Stimulated activated naive B cell treated with anti-CD40 and anti-IgM and Interleukin-4, amounts not matched to agents 10 μg/mL and 1 μg/mL and 100 μg/mL, for 72 hours (primary cell): ENCODE data around the gene PLA2G7.
A peak's percentile ranks its signal among the peaks of the same experiment; 100 is the strongest.

Experiments
- ATAC-seq, 2 donors: fragments of 150-1000 bp; cut with Tn5 transposase; replicated peaks; 2 replicates each; pipeline ENCODE4 v1.10.0; 2021; ENCODE audit warnings: moderate library complexity in 1 of 2
- DNase-seq: peaks from one replicate; pipeline ENCODE4 v3.0.0; 2021
- H3K27ac Mint-ChIP-seq: one replicate; pipeline ENCODE4 v1.8.0; 2022; ENCODE audit warnings: mild to moderate bottlenecking, mixed read lengths
- H3K27me3 Mint-ChIP-seq, 2 donors: one replicate each; pipeline ENCODE4 v1.8.0; 2022; ENCODE audit warnings: mixed read lengths in 2 of 2
- H3K36me3 Mint-ChIP-seq, 2 donors: one replicate each; pipeline ENCODE4 v1.8.0; 2022; ENCODE audit warnings: mixed read lengths in 2 of 2, mild to moderate bottlenecking in 1 of 2
- H3K4me1 Mint-ChIP-seq, 2 donors: one replicate each; pipeline ENCODE4 v1.8.0; 2022; ENCODE audit warnings: mixed read lengths in 2 of 2, mild to moderate bottlenecking in 1 of 2
- H3K4me3 Mint-ChIP-seq, 2 donors: one replicate each; pipeline ENCODE4 v1.8.0; 2022; ENCODE audit warnings: mild to moderate bottlenecking in 2 of 2, mixed read lengths in 2 of 2, moderate library complexity in 1 of 2
- H3K9me3 Mint-ChIP-seq, 2 donors: one replicate each; pipeline ENCODE4 v1.8.0; 2022; ENCODE audit warnings: mixed read lengths in 2 of 2, mild to moderate bottlenecking in 1 of 2

Gene PLA2G7

DNA sequence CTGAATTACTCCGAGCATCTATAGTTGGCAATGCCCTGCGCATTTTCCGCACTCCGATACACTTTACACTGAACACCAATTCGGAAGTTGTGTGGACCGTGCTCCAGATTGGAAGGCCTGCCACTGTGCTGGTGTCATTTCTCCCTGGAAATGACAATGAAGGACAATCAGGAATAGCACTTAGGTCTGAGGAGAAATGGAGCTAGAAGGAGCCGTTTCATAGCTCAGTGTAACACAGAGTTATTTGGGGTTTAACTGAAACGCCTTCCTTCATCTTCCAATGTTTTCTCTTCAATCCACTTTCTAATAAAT is 501 bp upstream of the PLA2G7 start:
- DNase-seq, result no peak
- peaks cover 5 to 9% of the 10 kb centered on the region in 2 donors for H3K4me1 Mint-ChIP-seq
- peaks cover 61 to 71% of the 10 kb centered on the region in 2 donors for H3K27me3 Mint-ChIP-seq
- no peak overlapping the region for H3K4me3 Mint-ChIP-seq
- no peak for ATAC-seq
- H3K9me3 Mint-ChIP-seq, result no peaks in the 10 kb centered on the region
- H3K27ac Mint-ChIP-seq, result no peak overlapping the region
- H3K36me3 Mint-ChIP-seq, result no peaks in the 10 kb centered on the region

DNA sequence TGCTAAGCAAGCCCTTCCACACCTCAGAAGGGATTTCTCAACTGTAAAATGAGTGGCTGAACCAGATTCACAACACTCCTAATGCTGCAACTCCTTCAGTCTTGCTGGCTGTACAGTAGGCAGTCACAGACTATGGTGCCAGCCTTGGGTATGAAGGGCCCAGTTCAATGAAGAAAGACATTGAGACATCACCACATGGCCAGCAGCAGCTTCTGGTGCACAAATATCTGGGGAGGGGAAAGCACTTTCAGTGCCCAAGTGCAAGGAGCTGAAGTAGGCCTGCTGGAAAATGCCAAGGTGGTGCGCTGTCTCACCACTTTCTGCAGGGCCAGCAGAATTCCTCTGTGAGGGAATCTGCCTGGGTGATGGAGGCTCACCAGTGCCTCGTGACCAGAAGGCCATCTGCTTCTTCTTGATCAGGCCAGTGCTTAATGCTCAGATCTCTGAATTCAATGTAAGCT is 1.8 kb downstream of the PLA2G7 start:
- no peak for DNase-seq
- H3K27me3 Mint-ChIP-seq, result peaks cover 59 to 66% of the 10 kb centered on the region in 2 donors
- peaks cover 5 to 9% of the 10 kb centered on the region in 2 donors for H3K4me1 Mint-ChIP-seq
- H3K27ac Mint-ChIP-seq, result no peak overlapping the region
- H3K9me3 Mint-ChIP-seq, result no peaks in the 10 kb centered on the region
- no peak for ATAC-seq
- no peaks in the 10 kb centered on the region for H3K36me3 Mint-ChIP-seq
- H3K4me3 Mint-ChIP-seq, result no peak overlapping the region

DNA sequence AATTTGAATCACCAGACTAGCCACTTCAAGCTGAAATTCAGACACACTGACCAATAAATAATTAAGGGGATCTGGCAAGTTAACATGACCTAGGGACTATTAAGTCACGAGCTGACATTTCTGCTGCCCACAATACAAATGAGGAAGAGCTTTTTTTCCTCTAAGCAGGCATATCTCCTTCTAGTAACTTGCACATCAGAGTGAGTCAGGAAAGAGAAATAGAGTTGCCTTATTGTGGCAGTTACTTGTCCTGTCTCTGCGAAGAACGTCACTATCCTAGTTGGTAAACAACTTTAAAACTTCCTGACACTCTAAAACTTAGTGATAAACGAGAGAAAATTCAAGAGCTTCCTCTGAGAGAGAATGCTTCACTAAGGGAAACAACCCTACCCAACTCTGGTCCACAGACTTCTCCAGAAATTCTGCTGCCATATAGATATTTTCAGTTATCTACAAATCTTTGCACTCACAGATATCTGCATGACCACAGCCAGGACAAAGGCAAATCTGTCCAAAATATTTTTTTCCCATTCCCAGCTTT is 4.2 kb downstream of the PLA2G7 start:
- H3K27ac Mint-ChIP-seq, result no peak overlapping the region
- DNase-seq (no peak), ATAC-seq (no peak)

DNA sequence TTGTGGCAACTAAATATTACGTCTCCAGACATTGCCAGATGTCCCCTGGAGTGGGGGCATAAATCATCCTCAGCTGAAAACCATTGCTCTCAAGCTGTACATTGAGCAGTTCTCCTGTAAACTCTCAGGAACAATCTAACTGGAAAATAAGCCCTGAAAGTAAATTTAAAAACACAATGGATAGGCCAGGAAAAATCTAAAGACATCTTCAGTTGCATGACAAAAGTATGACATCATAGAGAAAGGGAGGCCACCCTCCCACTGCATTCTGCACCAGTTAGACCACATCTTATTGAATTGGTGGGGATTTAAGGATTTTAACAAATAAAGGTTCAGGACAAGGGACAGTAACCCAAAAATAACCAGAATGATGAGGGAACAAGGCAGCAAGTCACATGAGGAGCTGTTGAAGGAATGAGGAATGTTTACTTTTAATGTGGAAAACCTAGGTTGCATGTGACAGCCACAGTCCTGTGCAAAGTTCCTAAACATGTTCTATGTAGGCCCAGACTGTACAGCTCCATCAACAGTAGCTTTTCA is 5.3 kb downstream of the PLA2G7 start:
- ATAC-seq (no peak), DNase-seq (no peak)
- Mint-ChIP-seq H3K4me1 (peaks cover 3 to 9% of the 10 kb centered on the region in 2 donors), H3K36me3 (no peaks in the 10 kb centered on the region), H3K9me3 (no peaks in the 10 kb centered on the region), H3K4me3 (no peak overlapping the region), H3K27me3 (peaks cover 44 to 47% of the 10 kb centered on the region in 2 donors), H3K27ac (no peak overlapping the region)

More for the DNA sequence above, 4.2 kb downstream of the PLA2G7 start:
- Mint-ChIP-seq H3K27me3 (peaks cover 49 to 54% of the 10 kb centered on the region in 2 donors), H3K4me1 (peaks cover 5 to 9% of the 10 kb centered on the region in 2 donors), H3K36me3 (no peaks in the 10 kb centered on the region), H3K9me3 (no peaks in the 10 kb centered on the region), H3K4me3 (no peak overlapping the region)

DNA sequence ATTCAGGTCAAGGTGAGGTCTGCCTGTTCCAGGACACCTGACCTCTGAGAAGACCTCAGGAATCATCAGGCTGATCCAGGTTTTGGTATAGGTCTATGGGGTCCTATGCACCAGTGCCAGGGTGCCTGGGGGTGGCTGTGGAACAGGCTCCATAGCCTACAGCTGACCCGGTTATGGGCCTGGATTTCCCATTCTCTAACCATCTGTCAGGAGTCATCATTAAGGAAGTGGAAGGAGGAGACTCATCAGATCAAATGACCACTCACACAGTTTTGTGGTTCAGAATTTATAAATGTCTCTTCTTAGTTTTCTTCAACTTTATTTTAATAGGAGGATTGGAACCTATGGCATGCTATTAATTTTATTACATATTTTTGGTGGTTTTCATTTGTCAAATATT is 14.8 kb downstream of the PLA2G7 start:
- H3K4me1 Mint-ChIP-seq, result peaks cover 0 to 2% of the 10 kb centered on the region in 2 donors
- no peaks in the 10 kb centered on the region for H3K9me3 Mint-ChIP-seq
- ATAC-seq, result no peak
- H3K27ac Mint-ChIP-seq, result no peak overlapping the region
- no peak overlapping the region for H3K4me3 Mint-ChIP-seq
- no peak for DNase-seq
- peaks cover 14 to 34% of the 10 kb centered on the region in 2 donors for H3K27me3 Mint-ChIP-seq
- no peaks in the 10 kb centered on the region for H3K36me3 Mint-ChIP-seq

DNA sequence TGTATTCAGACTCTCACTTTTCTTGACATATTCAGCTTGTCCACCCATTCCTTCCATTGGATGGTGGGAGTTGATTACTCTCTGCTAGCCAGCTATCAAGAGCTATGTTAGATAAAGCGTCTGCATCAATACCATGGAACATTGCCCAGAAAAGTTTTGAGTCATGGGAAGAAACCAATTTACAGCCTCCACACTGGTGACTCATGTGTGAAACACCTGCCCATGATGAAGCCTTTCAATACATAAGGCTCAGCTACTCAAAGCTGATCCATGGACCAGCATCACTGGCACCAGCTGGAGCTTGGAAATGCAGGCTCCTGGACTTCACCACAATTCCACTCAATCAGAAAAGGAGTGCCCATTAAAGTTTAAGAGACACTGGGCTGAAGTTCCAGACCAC is 16.1 kb downstream of the PLA2G7 start:
- H3K27ac Mint-ChIP-seq, result no peak overlapping the region
- H3K27me3 Mint-ChIP-seq, result peaks cover 7 to 24% of the 10 kb centered on the region in 2 donors
- H3K4me3 Mint-ChIP-seq, result no peak overlapping the region
- no peak for ATAC-seq
- no peaks in the 10 kb centered on the region for H3K9me3 Mint-ChIP-seq
- DNase-seq, result no peak
- peaks cover 0 to 2% of the 10 kb centered on the region in 2 donors for H3K4me1 Mint-ChIP-seq
- H3K36me3 Mint-ChIP-seq, result no peaks in the 10 kb centered on the region

DNA sequence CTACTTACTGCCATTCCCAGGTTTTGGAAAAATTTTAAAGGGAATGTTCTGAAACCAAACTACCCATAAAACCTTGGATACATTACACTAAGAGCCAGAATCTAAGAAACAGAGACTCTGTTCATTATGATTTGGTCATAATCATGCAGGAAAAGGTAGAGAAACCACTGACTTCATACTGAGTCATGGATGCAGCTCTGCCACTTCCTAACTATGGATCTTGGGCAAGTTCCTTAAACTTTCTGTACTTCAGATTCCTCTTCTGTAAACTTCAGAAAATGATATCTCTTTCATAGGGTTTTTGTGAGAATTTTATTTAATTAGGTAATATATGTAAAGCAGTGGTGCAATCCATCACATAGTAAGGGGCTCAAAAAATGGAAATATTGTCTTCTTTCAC is 20.0 kb downstream of the PLA2G7 start:
- peaks cover 0 to 18% of the 10 kb centered on the region in 2 donors for H3K27me3 Mint-ChIP-seq
- ATAC-seq (no peak), DNase-seq (no peak)
- no peaks in the 10 kb centered on the region for H3K9me3 Mint-ChIP-seq
- no peaks in the 10 kb centered on the region for H3K36me3 Mint-ChIP-seq
- H3K27ac Mint-ChIP-seq, result no peak overlapping the region
- peaks cover 0 to 2% of the 10 kb centered on the region in 2 donors for H3K4me1 Mint-ChIP-seq
- H3K4me3 Mint-ChIP-seq, result no peak overlapping the region

DNA sequence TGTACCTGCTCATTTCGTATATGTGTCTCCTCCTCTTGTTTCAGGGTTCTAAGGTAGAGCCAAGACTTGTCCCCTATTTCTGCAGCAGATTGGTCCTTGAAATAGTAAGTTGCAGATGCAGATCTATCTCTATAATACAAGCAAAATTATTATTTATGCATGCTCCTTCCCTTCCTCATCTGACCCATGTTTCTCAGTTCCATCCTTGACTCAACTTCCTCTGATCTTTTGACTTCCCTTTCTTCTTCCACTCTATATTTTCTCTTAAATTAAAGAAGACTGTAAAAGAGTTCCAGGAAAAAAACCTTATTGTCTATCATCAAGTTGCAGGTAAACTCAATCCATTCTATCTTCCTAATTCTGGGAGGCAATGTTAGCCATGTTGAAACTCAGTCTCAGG is 23.7 kb downstream of the PLA2G7 start:
- Mint-ChIP-seq H3K9me3 (no peaks in the 10 kb centered on the region), H3K27ac (no peak overlapping the region), H3K4me3 (no peak overlapping the region), H3K4me1 (no peaks in the 10 kb centered on the region), H3K36me3 (no peaks in the 10 kb centered on the region), H3K27me3 (peaks cover 0 to under 1% of the 10 kb centered on the region in 2 donors)
- DNase-seq (no peak), ATAC-seq (no peak)

DNA sequence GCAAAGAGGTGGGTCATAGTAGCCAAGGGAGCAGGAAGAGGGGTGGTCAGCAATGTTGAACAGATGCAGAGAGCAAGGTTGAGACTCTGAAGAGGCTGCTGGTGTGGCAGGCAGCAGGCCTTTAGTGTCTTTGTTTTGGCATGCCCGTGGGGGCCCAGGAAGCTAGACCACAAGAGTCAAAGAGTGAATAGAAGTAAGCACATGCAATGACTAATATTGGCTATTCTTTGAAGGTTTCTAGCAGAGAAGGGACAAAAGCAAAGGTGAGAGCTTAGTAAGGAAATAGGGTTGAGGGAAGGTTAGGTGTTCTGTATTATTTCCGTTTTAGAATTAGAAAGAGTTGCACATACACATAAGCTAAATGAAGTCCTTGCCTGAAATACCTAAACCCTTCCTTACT is 28.7 kb downstream of the PLA2G7 start:
- DNase-seq, result no peak
- Mint-ChIP-seq H3K4me3 (no peak overlapping the region), H3K36me3 (no peaks in the 10 kb centered on the region), H3K27ac (no peak overlapping the region), H3K4me1 (no peaks in the 10 kb centered on the region), H3K27me3 (peaks cover 5 to 13% of the 10 kb centered on the region in 2 donors), H3K9me3 (no peaks in the 10 kb centered on the region)
- ATAC-seq, result no peak

DNA sequence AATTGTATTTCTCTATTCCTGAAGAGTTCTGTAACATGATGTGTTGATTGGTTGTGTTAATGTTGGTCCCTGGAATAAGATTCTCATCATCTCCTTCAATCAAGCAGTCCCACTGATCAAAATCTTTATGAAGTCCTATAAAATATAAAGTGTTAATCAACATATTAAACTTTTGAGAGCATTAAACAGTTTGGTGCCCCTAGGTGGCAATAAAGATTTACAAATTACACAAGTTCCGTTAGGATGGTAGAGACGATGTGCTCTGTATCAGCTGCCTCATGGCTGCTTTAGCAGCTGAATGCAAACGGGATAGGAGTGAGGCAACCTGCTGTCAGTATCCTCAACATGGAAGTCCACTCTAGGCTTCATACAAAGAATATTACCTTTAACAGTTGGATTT is 30.6 kb downstream of the PLA2G7 start:
- H3K9me3 Mint-ChIP-seq, result no peaks in the 10 kb centered on the region
- ATAC-seq, result peak in 1 of 2 donors; percentile 39
- H3K4me3 Mint-ChIP-seq, result no peak overlapping the region
- H3K36me3 Mint-ChIP-seq, result no peaks in the 10 kb centered on the region
- no peaks in the 10 kb centered on the region for H3K4me1 Mint-ChIP-seq
- DNase-seq, result no peak
- H3K27me3 Mint-ChIP-seq, result peaks cover 5 to 13% of the 10 kb centered on the region in 2 donors
- no peak overlapping the region for H3K27ac Mint-ChIP-seq

DNA sequence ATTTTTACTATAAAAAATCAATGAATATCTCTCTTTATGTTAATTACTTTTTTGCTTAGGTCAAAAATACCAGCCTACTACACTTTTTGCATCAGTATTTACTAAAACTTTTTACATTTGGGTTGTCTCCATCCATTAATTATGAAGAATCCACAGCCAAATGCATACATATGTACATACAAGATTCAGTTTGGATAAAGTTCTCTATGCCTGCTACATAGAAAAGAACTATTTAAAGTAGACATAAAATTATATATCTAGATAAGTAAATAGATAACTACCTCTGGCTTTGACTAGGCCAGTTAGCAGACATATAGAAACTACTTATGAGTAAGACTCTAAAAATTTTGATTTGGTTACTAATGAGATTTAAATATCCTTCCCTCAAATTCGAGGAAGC is 35.2 kb downstream of the PLA2G7 start:
- Mint-ChIP-seq H3K4me3 (no peak overlapping the region), H3K4me1 (no peaks in the 10 kb centered on the region), H3K9me3 (no peaks in the 10 kb centered on the region), H3K36me3 (no peaks in the 10 kb centered on the region), H3K27ac (no peak overlapping the region), H3K27me3 (peaks cover 15 to 19% of the 10 kb centered on the region in 2 donors)
- no peak for DNase-seq
- no peak for ATAC-seq

DNA sequence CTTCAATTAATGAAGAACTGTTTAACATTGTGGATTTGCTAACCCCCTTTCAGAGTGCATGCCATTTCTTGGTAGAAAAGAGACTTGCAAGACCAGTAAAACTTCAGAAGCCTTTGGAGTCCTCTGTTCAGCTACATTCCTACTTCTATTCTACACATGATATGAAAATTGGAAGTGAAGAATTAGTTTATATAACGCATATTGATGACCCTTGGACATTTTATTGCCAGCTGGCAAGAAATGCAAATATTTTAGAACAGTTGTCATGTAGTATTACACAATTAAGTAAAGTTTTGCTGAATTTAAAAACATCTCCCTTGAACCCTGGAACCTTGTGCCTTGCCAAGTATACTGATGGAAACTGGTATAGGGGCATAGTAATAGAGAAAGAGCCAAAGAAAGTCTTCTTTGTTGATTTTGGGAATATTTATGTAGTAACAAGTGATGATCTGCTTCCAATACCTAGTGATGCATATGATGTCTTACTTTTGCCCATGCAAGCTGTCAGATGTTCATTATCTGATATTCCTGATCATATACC is 44.2 kb downstream of the PLA2G7 start:
- Mint-ChIP-seq H3K9me3 (no peaks in the 10 kb centered on the region), H3K27ac (no peak overlapping the region), H3K4me3 (no peak overlapping the region), H3K4me1 (no peaks in the 10 kb centered on the region), H3K27me3 (peaks cover 4 to 9% of the 10 kb centered on the region in 2 donors), H3K36me3 (no peaks in the 10 kb centered on the region)
- DNase-seq (no peak), ATAC-seq (no peak)

DNA sequence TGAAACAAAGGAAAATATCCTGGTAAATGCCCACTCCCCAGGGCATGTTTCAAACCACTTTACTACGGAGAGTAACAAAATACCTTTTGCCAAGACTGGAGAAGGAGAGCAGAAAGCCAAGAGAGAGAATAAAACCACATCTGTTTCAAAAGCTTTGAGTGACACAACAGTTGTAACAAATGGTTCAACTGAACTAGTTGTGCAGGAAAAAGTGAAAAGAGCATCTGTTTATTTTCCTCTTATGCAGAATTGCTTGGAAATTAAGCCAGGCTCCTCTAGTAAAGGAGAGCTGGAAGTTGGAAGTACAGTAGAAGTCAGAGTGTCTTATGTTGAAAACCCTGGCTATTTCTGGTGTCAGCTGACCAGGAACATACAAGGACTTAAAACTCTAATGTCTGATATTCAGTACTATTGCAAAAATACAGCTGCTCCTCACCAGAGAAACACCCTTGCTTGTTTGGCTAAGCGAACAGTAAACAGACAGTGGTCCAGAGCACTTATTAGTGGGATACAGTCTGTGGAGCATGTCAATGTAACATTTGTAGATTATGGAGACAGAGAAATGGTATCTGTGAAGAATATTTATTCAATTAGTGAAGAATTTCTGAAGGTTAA is 44.9 kb downstream of the PLA2G7 start:
- no peak overlapping the region for H3K27ac Mint-ChIP-seq
- H3K4me3 Mint-ChIP-seq, result no peak overlapping the region
- DNase-seq, result no peak
- no peaks in the 10 kb centered on the region for H3K4me1 Mint-ChIP-seq
- H3K36me3 Mint-ChIP-seq, result no peaks in the 10 kb centered on the region
- ATAC-seq, result no peak
- H3K27me3 Mint-ChIP-seq, result peaks cover 4 to 5% of the 10 kb centered on the region in 2 donors
- no peaks in the 10 kb centered on the region for H3K9me3 Mint-ChIP-seq

DNA sequence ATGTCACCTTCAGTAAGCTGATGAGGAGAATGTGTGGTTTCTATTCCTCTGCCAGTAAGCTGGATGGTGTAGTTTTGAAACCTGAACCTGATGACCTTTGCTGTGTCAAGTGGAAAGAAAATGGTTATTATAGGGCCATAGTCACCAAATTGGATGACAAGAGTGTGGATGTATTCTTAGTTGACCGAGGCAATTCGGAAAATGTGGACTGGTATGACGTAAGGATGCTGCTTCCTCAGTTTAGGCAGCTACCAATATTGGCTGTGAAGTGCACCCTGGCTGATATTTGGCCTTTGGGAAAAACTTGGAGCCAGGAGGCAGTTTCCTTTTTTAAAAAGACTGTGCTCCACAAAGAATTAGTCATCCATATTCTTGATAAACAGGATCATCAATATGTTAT is 45.5 kb downstream of the PLA2G7 start:
- DNase-seq, result no peak
- peaks cover 4 to 5% of the 10 kb centered on the region in 2 donors for H3K27me3 Mint-ChIP-seq
- no peak overlapping the region for H3K4me3 Mint-ChIP-seq
- H3K36me3 Mint-ChIP-seq, result no peaks in the 10 kb centered on the region
- H3K4me1 Mint-ChIP-seq, result no peaks in the 10 kb centered on the region
- H3K27ac Mint-ChIP-seq, result no peak overlapping the region
- ATAC-seq, result no peak
- H3K9me3 Mint-ChIP-seq, result no peaks in the 10 kb centered on the region

DNA sequence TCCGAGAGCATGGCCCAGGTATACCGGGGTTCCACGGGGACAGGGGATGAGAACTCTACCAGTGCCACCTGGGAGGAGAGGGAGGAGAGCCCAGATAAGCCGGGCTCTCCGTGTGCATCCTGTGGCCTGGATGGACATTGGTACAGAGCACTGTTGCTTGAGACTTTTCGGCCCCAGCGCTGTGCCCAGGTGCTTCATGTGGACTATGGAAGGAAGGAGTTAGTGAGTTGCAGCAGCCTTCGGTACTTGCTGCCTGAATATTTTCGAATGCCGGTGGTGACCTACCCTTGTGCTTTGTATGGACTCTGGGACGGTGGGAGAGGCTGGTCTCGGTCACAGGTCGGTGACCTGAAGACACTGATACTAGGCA is 46.2 kb downstream of the PLA2G7 start:
- DNase-seq (no peak), ATAC-seq (no peak)
- peaks cover 4 to 5% of the 10 kb centered on the region in 2 donors for H3K27me3 Mint-ChIP-seq
- H3K9me3 Mint-ChIP-seq, result no peaks in the 10 kb centered on the region
- no peaks in the 10 kb centered on the region for H3K4me1 Mint-ChIP-seq
- no peaks in the 10 kb centered on the region for H3K36me3 Mint-ChIP-seq
- H3K4me3 Mint-ChIP-seq, result no peak overlapping the region
- no peak overlapping the region for H3K27ac Mint-ChIP-seq
